Loucy (cell line): ENCODE results near the gene ATP5MK.
"Not testable (repeated sequence)": the region's sequence is repeated elsewhere in the genome, so short reads cannot be mapped to it uniquely, and the experiment has no call there.

ENCODE experiments used
- H2AFZ ChIP-seq: fragments of 200-600 bp; sonication (generic); 2 replicates; pipeline ENCODE4 v1.6.0; 2016; ENCODE audit warnings: antibody characterized with exemption, mild to moderate bottlenecking, low read length, moderate library complexity
- H3F3A ChIP-seq: fragments of 200-600 bp; 2 replicates; pipeline ENCODE4 v1.6.0; 2016; ENCODE audit warnings: antibody characterized with exemption, low read depth, mild to moderate bottlenecking
- H3K27me3 ChIP-seq: fragments of 200-600 bp; sonication (generic); 2 replicates; pipeline ENCODE4 v1.6.1; 2014; ENCODE audit warnings: low read length, mild to moderate bottlenecking; ENCODE audit not compliant: insufficient read depth, poor library complexity, severe bottlenecking
- H3K36me3 ChIP-seq: fragments of 200-600 bp; sonication (generic); 2 replicates; pipeline ENCODE4 v1.6.1; 2016; ENCODE audit warnings: low read length; ENCODE audit not compliant: insufficient read depth
- H3K4me1 ChIP-seq: fragments of 200-600 bp; sonication (generic); 2 replicates; pipeline ENCODE4 v1.5.1; 2014; ENCODE audit warnings: low read length, mild to moderate bottlenecking; ENCODE audit not compliant: insufficient read depth, poor library complexity, severe bottlenecking
- H3K4me2 ChIP-seq: fragments of 200-600 bp; sonication (generic); 2 replicates; pipeline ENCODE4 v1.6.0; 2014; ENCODE audit warnings: antibody characterized with exemption, low read length, low read depth, mild to moderate bottlenecking; ENCODE audit not compliant: poor library complexity, severe bottlenecking
- H3K4me3 ChIP-seq: fragments of 200-600 bp; sonication (generic); 2 replicates; pipeline ENCODE4 v1.5.1; 2014; ENCODE audit warnings: low read length, mild to moderate bottlenecking, mixed read lengths; ENCODE audit not compliant: poor library complexity, severe bottlenecking
- H3K79me2 ChIP-seq: fragments of 200-600 bp; sonication (generic); 2 replicates; pipeline ENCODE4 v1.6.1; 2014; ENCODE audit warnings: low read length; ENCODE audit not compliant: insufficient read depth
- H3K9ac ChIP-seq: fragments of 200-600 bp; sonication (generic); 2 replicates; pipeline ENCODE4 v1.6.0; 2014; ENCODE audit warnings: mild to moderate bottlenecking, low read depth, low read length, moderate library complexity; ENCODE audit not compliant: poor library complexity, severe bottlenecking
- H3K9me2 ChIP-seq: fragments of 200-600 bp; sonication (generic); replicated peaks from 2 replicates; pipeline ENCODE4 v1.6.1; 2016; ENCODE audit warnings: low read depth, low read length, mixed read lengths
- H3K9me3 ChIP-seq: fragments of 200-600 bp; sonication (generic); 2 replicates; pipeline ENCODE4 v1.6.1; 2014; ENCODE audit warnings: mild to moderate bottlenecking, antibody characterized with exemption, low read length, low read depth; ENCODE audit not compliant: insufficient read depth
- H4K20me1 ChIP-seq: fragments of 200-600 bp; sonication (generic); 2 replicates; pipeline ENCODE4 v1.6.0; 2014; ENCODE audit warnings: antibody characterized with exemption, low read length, mild to moderate bottlenecking; ENCODE audit not compliant: insufficient read depth, poor library complexity, severe bottlenecking
- CTCF ChIP-seq: fragments of 200-600 bp; sonication (generic); conservative IDR thresholded peaks from 2 replicates; pipeline ENCODE4 v1.5.1; 2014; ENCODE audit warnings: mild to moderate bottlenecking, antibody characterized with exemption, low read length
- EZH2phosphoT487 ChIP-seq: fragments of 200-600 bp; IDR thresholded peaks from 2 replicates; pipeline ENCODE4 v1.6.1; 2018; ENCODE audit warnings: antibody characterized with exemption, mild to moderate bottlenecking, moderate library complexity, borderline replicate concordance

Gene ATP5MK

GRCh38 chr10:103419101-103419500 is 22.8 kb upstream of the ATP5MK start:
- Histone ChIP-seq H3K4me2 (no peak overlapping the region), H3K9me2 (no peaks in the 10 kb centered on the region), H2AFZ (no peak overlapping the region), H3K79me2 (no peaks in the 10 kb centered on the region), H3K4me1 (no peaks in the 10 kb centered on the region), H3K36me3 (peaks cover 89% of the 10 kb centered on the region; the same call in 1 of the 2 replicates), H3K9me3 (no peaks in the 10 kb centered on the region), H3K4me3 (no peak overlapping the region), H3K27me3 (no peaks in the 10 kb centered on the region), H3K9ac (no peak overlapping the region), H3F3A (no peaks in the 10 kb centered on the region), H4K20me1 (no peaks in the 10 kb centered on the region)
- TF ChIP-seq EZH2phosphoT487 (no peak), CTCF (no peak)

GRCh38 chr10:103417601-103418000 is 21.3 kb upstream of the ATP5MK start:
- H3K4me3 ChIP-seq, result no peak overlapping the region
- H3K4me1 ChIP-seq, result no peaks in the 10 kb centered on the region
- no peaks in the 10 kb centered on the region for H3K79me2 ChIP-seq
- H3K9me2 ChIP-seq, result no peaks in the 10 kb centered on the region
- TF ChIP-seq CTCF, result no peak
- TF ChIP-seq EZH2phosphoT487, result no peak
- no peaks in the 10 kb centered on the region for H3K9me3 ChIP-seq
- no peak overlapping the region for H3K4me2 ChIP-seq
- no peaks in the 10 kb centered on the region for H3F3A ChIP-seq
- no peak overlapping the region for H2AFZ ChIP-seq
- no peak overlapping the region for H3K9ac ChIP-seq
- peaks cover 89% of the 10 kb centered on the region; the same call in 1 of the 2 replicates for H3K36me3 ChIP-seq
- no peaks in the 10 kb centered on the region for H4K20me1 ChIP-seq
- H3K27me3 ChIP-seq, result no peaks in the 10 kb centered on the region

GRCh38 chr10:103417148-103417469 is 20.8 kb upstream of the ATP5MK start:
- H3K9me3 ChIP-seq, H3K79me2 ChIP-seq, H3F3A ChIP-seq, H3K4me3 ChIP-seq, H2AFZ ChIP-seq, H3K27me3 ChIP-seq, H3K9ac ChIP-seq, H3K9me2 ChIP-seq, H3K4me2 ChIP-seq, H4K20me1 ChIP-seq, H3K4me1 ChIP-seq: not testable (repeated sequence)
- peaks cover 87% of the 10 kb centered on the region; the same call in 1 of the 2 replicates for H3K36me3 ChIP-seq

- H2AFZ ChIP-seq, result no peak overlapping the region
- H4K20me1 ChIP-seq, result no peaks in the 10 kb centered on the region
- TF ChIP-seq CTCF, result peak; percentile 83
- TF ChIP-seq EZH2phosphoT487, result no peak
- no peak overlapping the region for H3K4me2 ChIP-seq
- H3K9me2 ChIP-seq, result no peaks in the 10 kb centered on the region
- no peaks in the 10 kb centered on the region for H3K79me2 ChIP-seq
- H3K9ac ChIP-seq, result no peak overlapping the region
- H3K4me1 ChIP-seq, result no peaks in the 10 kb centered on the region
- H3K9me3 ChIP-seq, result no peaks in the 10 kb centered on the region
- H3F3A ChIP-seq, result no peaks in the 10 kb centered on the region
- no peak overlapping the region for H3K4me3 ChIP-seq
- no peaks in the 10 kb centered on the region for H3K27me3 ChIP-seq
- peaks cover 88% of the 10 kb centered on the region; the same call in 1 of the 2 replicates for H3K36me3 ChIP-seq
Observed at GRCh38 chr10:103416436-103417147, 20.3 kb upstream of the ATP5MK start.
